OCI-LY7 (cell line): ENCODE measurements around the gene UBE3D. TPM values are rescaled to one million over a fixed set of nuclear protein-coding genes. Genes with fewer than 3 reads are reported as not detected.

Experiments used
- BruUV-seq: library from RNA; stranded (reverse); fragments of 400-500 nt; replicated peaks from 2 replicates; lab custom pipeline; 2021; lab: Mats Ljungman, UMichigan
- CTCF ChIA-PET: fragments of 300-600 bp; sonication (Branson Sonifier 250); formaldehyde crosslinking; loops from one replicate; lab custom pipeline; 2022; ENCODE audit warnings: antibody characterized with exemption; ENCODE audit not compliant: unreplicated experiment; lab: Charles Lee
- POLR2A ChIA-PET: fragments of 300-600 bp; sonication (Branson Sonifier 250); formaldehyde crosslinking; loops from one replicate; lab custom pipeline; 2022; ENCODE audit warnings: antibody characterized with exemption; lab: Charles Lee
- DNase-seq: peaks from one replicate; pipeline ENCODE4 v3.0.0-alpha.2; 2015; ENCODE audit warnings: low spot score
- H2AFZ ChIP-seq: fragments of 200-600 bp; sonication (generic), shearing (Covaris generic); 2 replicates; pipeline ENCODE4 v1.6.1; 2014; ENCODE audit warnings: mild to moderate bottlenecking, antibody characterized with exemption, low read length, moderate library complexity
- H3K27ac ChIP-seq: fragments of 200-600 bp; sonication (generic); 2 replicates; pipeline ENCODE4 v1.5.1; 2014; ENCODE audit warnings: mixed run types, low read depth, mild to moderate bottlenecking, moderate library complexity, low read length, inconsistent platforms; ENCODE audit not compliant: poor library complexity, severe bottlenecking
- H3K36me3 ChIP-seq: fragments of 200-600 bp; sonication (generic); 2 replicates; pipeline ENCODE4 v1.6.1; 2014; ENCODE audit warnings: mild to moderate bottlenecking, antibody characterized with exemption, low read length, moderate library complexity, mixed read lengths; ENCODE audit not compliant: insufficient read depth
- H3K4me1 ChIP-seq: fragments of 200-600 bp; sonication (generic); 2 replicates; pipeline ENCODE4 v1.5.1; 2014; ENCODE audit warnings: mild to moderate bottlenecking, low read length; ENCODE audit not compliant: insufficient read depth, poor library complexity, severe bottlenecking
- H3K4me2 ChIP-seq: fragments of 200-600 bp; sonication (generic); 2 replicates; pipeline ENCODE4 v1.6.1; 2014; ENCODE audit warnings: mild to moderate bottlenecking, low read length
- H3K4me3 ChIP-seq: fragments of 200-600 bp; sonication (generic); 2 replicates; pipeline ENCODE4 v1.5.1; 2014; ENCODE audit warnings: mild to moderate bottlenecking, low read depth, low read length; ENCODE audit not compliant: poor library complexity, severe bottlenecking
- H3K79me2 ChIP-seq: fragments of 200-600 bp; sonication (generic); 2 replicates; pipeline ENCODE4 v1.6.1; 2016; ENCODE audit warnings: low read depth, mild to moderate bottlenecking, low read length, moderate library complexity, mixed read lengths; ENCODE audit not compliant: insufficient read depth
- H3K9me2 ChIP-seq: fragments of 200-600 bp; sonication (generic); 2 replicates; pipeline ENCODE4 v1.6.1; 2016; ENCODE audit warnings: mild to moderate bottlenecking, low read length, mixed read lengths; ENCODE audit not compliant: insufficient read depth
- H3K9me3 ChIP-seq: fragments of 200-600 bp; sonication (generic); 2 replicates; pipeline ENCODE4 v1.6.1; 2014; ENCODE audit warnings: mild to moderate bottlenecking, mixed run types, low read length, mixed read lengths
- H4K20me1 ChIP-seq: fragments of 200-600 bp; sonication (generic); 2 replicates; pipeline ENCODE4 v1.6.1; 2014; ENCODE audit warnings: mild to moderate bottlenecking, antibody characterized with exemption, low read length, moderate library complexity, mixed read lengths; ENCODE audit not compliant: insufficient read depth
- EZH2phosphoT487 ChIP-seq: fragments of 200-600 bp; sonication (generic); IDR thresholded peaks from 2 replicates; pipeline ENCODE4 v1.6.1; 2018; ENCODE audit warnings: low read depth, borderline replicate concordance, mild to moderate bottlenecking, mixed run types, antibody characterized with exemption, low read length, moderate library complexity, mixed read lengths
- intact Hi-C: fragments of 100-400 bp; cut with micrococcal nuclease; formaldehyde crosslinking; loops from one replicate; pipeline ENCODE4 v1.10.0; 2022; ENCODE audit not compliant: unreplicated experiment
- total RNA-seq, 2 experiments: library from RNA; depleted of rRNA in 1 of 2; stranded (reverse); fragments of >200 nt in 1 of 2; shearing (Covaris generic) in 1 of 2; gene quantifications; 2 replicates each; pipeline ENCODE4 v1.2.3, GENCODE V29; 2014 to 2022
- TF ChIP-seq, protein P1 (sequence below): fragments of 200-600 bp; sonication (generic); conservative IDR thresholded peaks from 2 replicates; pipeline ENCODE4 v1.5.1; 2014; ENCODE audit warnings: mild to moderate bottlenecking, antibody characterized with exemption, low read length, moderate library complexity, mixed read lengths

Gene UBE3D
- total RNA-seq, 2 experiments from 2014 or later, result 11.0 to 15.1 TPM

GRCh38 chr6:82910820-82911219, 154.8 kb downstream of the UBE3D start:
- BruUV-seq, result no TSS peak
- DNase-seq, result no peak
- CTCF ChIA-PET, result no interaction called here
- Histone ChIP-seq H3K4me1 (no peaks in the 10 kb centered on the region), H3K9me2 (no peaks in the 10 kb centered on the region), H4K20me1 (no peaks in the 10 kb centered on the region), H3K9me3 (no peaks in the 10 kb centered on the region), H3K4me2 (no peak overlapping the region), H3K4me3 (no peak overlapping the region), H2AFZ (no peak overlapping the region), H3K36me3 (no peaks in the 10 kb centered on the region), H3K79me2 (no peaks in the 10 kb centered on the region), H3K27ac (no peak overlapping the region)
- POLR2A ChIA-PET, result interaction anchor here (0.9 kb wide), 1 partner anchor 13 kb away, joined by 3 read pairs; no protein-coding TSS in a partner anchor
- intact Hi-C loops, result no loop called here
- no peak for TF ChIP-seq EZH2phosphoT487
- TF ChIP-seq, protein P1, sequence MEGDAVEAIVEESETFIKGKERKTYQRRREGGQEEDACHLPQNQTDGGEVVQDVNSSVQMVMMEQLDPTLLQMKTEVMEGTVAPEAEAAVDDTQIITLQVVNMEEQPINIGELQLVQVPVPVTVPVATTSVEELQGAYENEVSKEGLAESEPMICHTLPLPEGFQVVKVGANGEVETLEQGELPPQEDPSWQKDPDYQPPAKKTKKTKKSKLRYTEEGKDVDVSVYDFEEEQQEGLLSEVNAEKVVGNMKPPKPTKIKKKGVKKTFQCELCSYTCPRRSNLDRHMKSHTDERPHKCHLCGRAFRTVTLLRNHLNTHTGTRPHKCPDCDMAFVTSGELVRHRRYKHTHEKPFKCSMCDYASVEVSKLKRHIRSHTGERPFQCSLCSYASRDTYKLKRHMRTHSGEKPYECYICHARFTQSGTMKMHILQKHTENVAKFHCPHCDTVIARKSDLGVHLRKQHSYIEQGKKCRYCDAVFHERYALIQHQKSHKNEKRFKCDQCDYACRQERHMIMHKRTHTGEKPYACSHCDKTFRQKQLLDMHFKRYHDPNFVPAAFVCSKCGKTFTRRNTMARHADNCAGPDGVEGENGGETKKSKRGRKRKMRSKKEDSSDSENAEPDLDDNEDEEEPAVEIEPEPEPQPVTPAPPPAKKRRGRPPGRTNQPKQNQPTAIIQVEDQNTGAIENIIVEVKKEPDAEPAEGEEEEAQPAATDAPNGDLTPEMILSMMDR, result no peak

- Histone ChIP-seq H3K9me3 (no peaks in the 10 kb centered on the region), H3K36me3 (no peaks in the 10 kb centered on the region), H3K27ac (no peak overlapping the region), H3K4me2 (no peak overlapping the region), H3K4me3 (no peak overlapping the region), H4K20me1 (no peaks in the 10 kb centered on the region), H3K9me2 (no peaks in the 10 kb centered on the region), H3K4me1 (no peaks in the 10 kb centered on the region), H2AFZ (no peak overlapping the region), H3K79me2 (no peaks in the 10 kb centered on the region)
- intact Hi-C loops, result no loop called here
- ChIA-PET POLR2A (no interaction called here), CTCF (no interaction called here)
- DNase-seq, result no peak
- TF ChIP-seq EZH2phosphoT487, result no peak
- TF ChIP-seq, protein P1, result no peak
- no TSS peak for BruUV-seq
These were observed 155.2 kb downstream of the UBE3D start for GRCh38 chr6:82910395-82910794.

DNA sequence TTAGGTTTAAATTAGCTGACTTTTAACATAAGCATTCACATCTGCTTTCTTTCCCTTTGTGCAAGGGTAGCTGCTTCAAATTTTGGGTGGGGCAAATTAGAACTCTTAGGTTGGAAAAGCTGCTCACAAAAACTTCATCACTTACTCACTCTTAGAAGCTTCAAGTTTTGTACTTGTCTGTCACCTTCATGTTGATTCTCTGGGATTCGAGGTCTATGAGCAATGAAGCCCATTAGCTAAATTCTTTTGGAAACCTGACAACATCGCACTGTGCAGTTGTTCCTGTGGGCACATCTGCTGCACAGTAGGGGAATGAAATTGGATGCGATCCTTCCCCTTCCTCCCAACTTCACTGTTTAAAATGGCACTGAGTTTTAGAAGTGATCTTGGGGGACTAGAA, 156.1 kb downstream of the UBE3D start:
- TF ChIP-seq EZH2phosphoT487, result no peak
- TF ChIP-seq, protein P1, result no peak
- no peak for DNase-seq
- H3K27ac ChIP-seq, result no peak overlapping the region
- H4K20me1 ChIP-seq, result no peaks in the 10 kb centered on the region
- H3K4me1 ChIP-seq, result no peaks in the 10 kb centered on the region
- H3K4me3 ChIP-seq, result no peak overlapping the region
- intact Hi-C loops, result no loop called here
- no TSS peak for BruUV-seq
- H3K79me2 ChIP-seq, result no peaks in the 10 kb centered on the region
- ChIA-PET CTCF (no interaction called here), POLR2A (interaction anchor here (0.6 to 0.8 kb wide), 3 partner anchors 9 to 302 kb away, joined by 3 to 5 read pairs (median 3); no protein-coding TSS in a partner anchor)
- H3K4me2 ChIP-seq, result no peak overlapping the region
- no peak overlapping the region for H2AFZ ChIP-seq
- H3K9me3 ChIP-seq, result no peaks in the 10 kb centered on the region
- no peaks in the 10 kb centered on the region for H3K36me3 ChIP-seq
- no peaks in the 10 kb centered on the region for H3K9me2 ChIP-seq
